CD4-positive, alpha-beta T cell treated with Interferon gamma for 1 hour (primary cell): ENCODE data around the gene MLPH.

Experiments
- DNase-seq: peaks from one replicate; pipeline ENCODE4 v3.0.0-alpha.2; 2020

MLPH gene

GRCh38 chr2:237527233-237527632 is 40.2 kb downstream of the MLPH start:
- no peak for DNase-seq

GRCh38 chr2:237527766-237528165 is 40.7 kb downstream of the MLPH start:
- no peak for DNase-seq

- no peak for DNase-seq
These were observed 42.7 kb downstream of the MLPH start for GRCh38 chr2:237529452-237530402.

DNA sequence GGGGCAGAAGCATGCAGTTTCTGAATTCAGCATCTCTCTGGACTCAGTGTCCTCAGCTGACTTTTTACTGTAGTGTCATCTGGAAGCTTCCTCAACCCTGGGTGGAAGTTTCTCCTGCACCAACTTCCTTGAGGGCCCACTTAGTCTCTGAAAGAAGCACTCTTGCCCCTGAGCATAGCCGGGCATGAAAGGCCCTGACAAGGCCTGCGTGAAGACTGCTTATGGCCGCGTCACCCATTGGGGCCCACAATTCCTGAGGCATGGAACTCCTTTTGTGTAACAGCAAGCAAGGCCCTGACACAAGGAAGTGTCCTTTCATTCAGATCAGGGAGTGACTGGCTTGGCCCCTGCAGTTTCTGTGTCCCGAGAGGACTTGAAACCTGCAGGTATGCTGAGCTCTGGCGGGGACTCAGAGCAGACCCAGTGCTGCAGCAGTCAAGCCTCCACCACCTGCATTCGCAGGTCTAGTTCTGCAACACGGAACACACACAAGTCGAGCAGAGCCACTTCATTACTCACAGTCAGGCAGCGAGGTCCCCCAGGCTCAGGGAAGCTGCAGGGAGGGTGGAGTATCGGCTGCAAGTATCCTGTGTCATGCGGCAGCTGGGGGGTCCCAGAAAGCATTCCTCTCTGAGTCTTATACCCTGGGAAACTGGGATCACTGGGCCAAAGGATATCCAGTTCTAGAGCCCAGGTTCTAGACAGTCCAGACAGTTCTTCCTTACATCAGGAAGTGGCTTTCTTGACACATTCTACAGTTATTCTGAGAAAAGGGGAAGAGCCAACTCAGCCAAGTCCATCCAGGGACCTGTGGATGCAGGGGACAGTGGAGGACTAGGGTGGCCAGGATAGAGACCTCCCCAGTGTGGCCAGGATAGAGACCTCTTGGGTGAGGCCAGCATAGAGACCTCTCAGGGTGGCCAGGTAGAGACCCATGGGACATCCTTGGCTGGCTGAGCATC is 43.7 kb downstream of the MLPH start:
- DNase-seq, result no peak

GRCh38 chr2:237532160-237532559 is 45.1 kb downstream of the MLPH start:
- no peak for DNase-seq

GRCh38 chr2:237533668-237534161 is 46.7 kb downstream of the MLPH start:
- DNase-seq, result no peak

GRCh38 chr2:237534380-237534779 is 47.3 kb downstream of the MLPH start:
- DNase-seq, result no peak

DNA sequence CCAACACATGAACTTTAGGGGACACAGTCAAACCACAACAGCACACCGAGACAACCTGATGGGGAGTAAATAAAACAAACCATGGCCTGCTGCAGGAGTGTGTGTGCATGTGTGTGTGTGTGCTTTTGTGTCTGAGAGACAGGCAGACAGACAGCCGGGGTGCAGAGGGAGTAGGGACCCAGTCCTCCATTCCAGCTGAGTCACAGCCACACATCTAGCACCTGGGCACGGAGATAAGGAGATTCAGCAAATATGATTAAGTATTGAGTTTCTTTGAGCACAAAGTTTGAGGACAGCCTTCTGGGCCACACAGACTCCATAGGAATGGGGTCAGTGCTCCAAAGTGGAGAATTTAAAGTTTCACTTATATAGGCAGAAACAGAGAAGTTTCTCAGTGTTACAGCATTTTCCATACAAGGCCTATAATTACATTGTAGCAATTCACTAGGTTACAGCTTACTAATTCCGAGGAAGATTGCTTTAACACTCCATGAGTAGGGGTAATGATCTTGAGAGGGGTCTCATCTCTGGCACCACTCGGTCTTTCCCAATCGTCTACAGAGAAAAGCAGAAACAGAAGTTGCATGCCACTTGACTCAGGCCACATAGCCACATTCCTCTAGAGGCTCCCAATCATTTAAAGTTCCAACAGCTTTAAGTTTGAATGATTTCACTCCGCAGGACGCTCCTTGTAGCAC is 48.5 kb downstream of the MLPH start:
- no peak for DNase-seq

DNA sequence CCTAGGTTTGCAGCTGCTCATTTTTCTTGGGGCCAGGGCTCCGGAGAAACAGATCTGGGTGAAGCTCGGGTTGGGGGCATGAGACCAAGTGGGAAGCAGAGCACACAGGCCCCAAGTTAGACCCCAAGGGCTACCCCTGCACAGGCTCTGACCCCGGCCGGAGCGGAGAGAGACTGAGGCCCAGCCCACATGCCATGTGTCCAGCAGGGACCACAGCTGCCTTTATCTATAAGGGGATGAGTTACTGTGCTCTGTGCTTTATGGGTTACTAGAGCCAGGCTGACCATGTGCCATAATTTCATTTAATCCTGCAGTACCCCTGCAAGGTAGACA is 49.0 kb downstream of the MLPH start:
- DNase-seq, result no peak

DNA sequence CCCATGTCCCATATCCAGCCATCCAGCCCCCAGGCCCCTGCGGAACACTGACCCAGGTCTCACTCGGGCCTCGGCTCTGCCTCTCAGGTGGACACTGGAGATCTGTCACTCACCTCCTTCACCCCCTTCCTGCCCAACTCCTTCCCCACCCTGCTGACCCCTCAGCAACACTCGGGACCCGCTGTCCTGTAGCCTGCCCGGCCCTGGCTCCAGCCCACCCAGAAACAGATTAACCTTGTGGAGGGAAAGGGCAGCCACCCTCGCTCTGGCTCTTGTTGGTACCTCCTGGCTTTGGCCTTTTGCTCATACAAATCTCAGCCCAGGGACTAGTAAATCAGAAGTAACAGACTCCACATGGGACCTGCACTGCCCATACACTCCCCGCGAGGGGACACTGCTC is 49.6 kb downstream of the MLPH start:
- no peak for DNase-seq

DNA sequence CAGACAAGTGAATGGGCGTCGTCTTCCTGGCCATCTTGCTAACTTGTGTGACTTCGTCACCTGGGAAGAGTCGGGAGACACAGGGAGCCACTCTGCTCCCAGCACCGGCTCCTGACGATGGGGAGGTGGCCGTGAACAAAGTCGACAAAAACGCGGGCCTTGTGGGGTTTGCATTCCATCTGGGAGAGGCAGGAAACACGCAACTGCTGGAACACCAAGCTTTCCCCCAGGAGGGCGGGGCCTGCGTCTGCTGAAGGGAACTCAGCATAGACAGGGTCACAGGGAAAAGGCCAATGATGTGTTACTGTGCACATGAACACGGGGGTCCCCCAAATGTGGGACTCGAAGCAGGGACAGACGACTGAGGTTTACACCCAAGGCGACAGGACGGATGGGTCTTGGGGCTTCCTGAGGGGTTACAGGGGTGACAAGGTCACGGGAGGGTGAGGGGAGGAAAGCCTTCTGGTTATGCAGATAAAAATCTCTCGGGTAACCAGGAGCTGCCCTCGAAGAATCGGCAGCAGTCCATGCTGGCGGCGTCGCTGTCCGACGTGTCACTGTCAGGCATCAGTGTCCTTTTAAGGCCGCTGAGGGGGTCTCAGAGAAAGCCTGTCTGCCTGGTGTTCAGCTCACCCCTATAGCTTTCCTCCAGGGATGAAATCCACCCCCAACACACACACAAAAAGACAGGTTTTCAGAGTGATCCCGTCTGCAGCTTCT is 51.1 kb downstream of the MLPH start:
- DNase-seq, result no peak

DNA sequence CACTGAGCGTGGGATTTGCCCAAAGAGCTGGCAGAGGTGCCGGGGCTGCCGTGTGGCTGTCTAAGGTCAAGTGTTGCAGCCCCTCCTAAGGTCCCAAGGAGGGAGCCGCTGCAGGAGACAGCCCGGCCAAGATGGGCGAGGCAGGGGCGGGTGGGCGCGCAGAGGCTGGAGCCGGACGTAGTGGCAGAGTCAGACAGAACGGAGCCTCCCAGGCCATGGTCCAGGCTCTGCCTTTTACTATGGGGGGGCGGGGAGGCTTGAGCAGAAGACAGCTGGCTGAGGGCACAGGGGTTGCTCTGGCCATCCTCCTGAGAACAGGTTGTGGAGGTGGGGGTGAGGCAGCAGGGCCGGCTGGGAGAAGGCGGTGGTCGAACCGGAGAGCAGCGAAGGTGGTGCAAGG is 51.9 kb downstream of the MLPH start:
- DNase-seq, result no peak

DNA sequence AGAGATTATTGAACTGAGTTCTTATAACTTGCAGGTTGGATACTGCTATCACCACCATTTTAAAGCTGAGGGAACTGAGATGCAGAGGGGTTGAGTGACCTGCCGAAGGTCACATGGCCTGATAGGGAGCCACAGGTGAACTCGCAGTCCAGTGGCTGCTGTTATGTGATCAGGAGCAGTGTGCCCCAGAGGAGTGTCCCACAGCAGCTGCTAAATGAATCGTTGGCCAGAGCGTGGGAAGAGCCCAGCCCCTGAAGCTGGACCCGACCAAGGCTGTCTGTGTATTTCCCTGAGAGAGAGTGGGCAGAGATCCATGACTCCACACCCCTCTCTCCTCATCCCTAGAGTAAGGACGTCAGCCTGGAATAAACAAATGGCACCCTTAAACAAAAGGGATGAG is 52.6 kb downstream of the MLPH start:
- DNase-seq, result no peak

DNA sequence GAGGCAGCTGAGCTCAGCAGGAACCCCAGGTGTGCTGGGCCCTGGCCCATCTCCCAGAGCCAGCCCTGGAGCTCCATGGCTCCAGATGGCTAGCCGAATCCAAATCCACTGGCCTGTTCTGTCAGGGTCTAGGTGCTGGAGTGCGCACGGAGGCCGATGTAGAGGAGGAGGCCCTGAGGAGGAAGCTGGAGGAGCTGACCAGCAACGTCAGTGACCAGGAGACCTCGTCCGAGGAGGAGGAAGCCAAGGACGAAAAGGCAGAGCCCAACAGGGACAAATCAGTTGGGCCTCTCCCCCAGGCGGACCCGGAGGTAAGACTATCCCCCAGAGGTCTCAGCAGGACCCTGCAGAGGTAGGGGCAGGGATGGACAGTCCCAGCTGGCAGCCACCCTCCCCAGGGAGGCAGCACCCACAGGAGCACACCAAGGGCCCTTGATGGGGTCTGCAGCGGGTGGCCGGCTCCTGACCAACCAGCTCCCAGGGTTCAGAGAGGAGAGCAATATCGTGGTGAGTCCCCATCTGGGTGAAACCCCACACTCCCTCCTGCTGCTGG is 53.2 kb downstream of the MLPH start:
- no peak for DNase-seq

GRCh38 chr2:237540823-237541222 is 53.8 kb downstream of the MLPH start:
- no peak for DNase-seq

- no peak for DNase-seq
These were observed 54.2 kb downstream of the MLPH start for GRCh38 chr2:237541243-237541642.

DNA sequence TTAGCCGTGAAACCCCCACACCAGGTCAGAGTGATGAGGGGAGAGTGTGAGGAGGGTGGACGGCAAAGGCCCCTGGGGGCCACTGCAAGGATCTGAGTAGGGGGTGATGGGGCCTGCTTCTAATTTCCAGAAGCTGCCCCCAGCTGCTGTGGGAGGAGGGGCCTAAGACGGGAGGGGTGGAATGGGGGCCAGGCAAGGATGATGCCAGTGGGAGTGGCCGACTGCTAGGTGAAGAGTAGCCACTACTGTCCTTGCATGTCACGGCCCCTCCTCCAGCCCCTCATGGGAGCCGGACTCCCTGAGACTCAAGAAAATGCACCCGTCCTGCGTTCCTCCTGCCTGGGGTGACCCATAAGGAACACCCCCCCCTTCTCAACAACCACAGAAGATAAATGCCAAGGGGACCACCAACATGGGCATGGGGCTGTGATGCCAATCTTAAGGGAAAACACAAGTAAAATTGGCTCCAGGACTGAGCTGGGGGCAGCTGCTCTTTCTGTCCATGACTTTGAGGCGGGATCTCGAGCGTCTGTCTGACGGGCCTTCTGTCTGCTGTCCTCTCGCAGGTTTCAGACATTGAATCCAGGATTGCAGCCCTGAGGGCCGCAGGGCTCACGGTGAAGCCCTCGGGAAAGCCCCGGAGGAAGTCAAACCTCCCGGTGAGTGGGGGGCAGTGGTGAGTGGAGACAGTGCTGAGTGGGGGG is 55.1 kb downstream of the MLPH start:
- no peak for DNase-seq

DNA sequence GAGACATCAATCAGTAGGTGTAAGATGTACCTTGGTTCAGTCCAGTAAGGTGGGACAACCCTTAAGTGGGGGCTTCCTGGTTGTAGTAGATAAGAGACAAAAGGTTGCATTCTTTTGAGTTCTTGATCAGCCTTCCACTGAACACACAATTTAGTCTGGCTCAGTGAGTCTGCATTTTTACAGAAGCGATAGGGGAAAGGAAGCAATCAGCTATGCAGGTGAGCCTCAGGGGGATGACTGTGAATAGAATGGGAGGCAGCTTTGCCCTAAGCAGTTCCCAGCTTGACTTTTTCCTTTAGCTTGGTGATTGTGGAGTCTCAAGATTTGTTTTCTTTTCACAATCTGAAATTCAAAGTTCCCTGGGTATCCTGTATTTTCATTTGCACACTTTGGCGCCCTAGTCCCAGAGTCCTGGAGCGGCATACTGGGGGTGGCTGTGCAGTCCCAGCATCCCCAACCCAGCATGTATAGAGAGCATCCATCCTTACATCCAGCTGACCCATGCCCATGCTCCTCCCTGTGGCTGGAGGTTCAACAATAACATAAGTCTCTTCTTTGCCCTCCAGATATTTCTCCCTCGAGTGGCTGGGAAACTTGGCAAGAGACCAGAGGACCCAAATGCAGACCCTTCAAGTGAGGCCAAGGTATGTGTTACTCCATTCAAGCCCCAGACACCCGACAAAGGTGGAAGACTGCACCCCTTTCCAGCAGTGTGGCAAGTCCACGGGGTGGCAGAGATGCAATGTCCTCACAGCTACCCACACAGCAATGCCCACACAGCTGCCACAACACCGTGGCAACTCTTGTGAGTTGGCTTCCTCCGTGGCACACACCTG is 59.2 kb downstream of the MLPH start:
- no peak for DNase-seq

DNA sequence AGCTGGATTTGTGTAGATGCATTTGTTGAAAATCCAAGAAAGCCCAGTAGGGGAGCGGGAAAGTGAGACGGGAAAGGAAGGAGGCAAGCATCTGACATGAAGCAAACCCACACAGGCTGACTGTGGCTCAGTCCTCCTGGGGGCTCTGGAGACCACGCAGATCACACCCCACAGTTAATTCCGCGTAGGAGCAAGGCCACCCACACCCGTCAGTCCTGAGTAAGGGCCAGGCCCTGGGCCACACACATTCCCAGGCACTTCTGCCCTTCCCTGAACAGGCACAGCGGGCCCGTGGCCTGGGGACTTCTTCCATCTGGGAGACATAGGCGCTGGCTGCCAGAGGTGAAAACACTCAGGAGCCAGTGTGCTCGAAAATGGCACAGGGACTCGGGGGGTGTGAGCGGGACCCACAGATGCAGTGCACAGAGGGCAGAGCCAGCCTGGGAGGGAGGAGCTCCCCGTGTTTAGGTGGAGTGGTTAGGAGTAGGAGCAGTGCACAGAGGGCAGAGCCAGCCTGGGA is 59.9 kb downstream of the MLPH start:
- DNase-seq, result no peak

DNA sequence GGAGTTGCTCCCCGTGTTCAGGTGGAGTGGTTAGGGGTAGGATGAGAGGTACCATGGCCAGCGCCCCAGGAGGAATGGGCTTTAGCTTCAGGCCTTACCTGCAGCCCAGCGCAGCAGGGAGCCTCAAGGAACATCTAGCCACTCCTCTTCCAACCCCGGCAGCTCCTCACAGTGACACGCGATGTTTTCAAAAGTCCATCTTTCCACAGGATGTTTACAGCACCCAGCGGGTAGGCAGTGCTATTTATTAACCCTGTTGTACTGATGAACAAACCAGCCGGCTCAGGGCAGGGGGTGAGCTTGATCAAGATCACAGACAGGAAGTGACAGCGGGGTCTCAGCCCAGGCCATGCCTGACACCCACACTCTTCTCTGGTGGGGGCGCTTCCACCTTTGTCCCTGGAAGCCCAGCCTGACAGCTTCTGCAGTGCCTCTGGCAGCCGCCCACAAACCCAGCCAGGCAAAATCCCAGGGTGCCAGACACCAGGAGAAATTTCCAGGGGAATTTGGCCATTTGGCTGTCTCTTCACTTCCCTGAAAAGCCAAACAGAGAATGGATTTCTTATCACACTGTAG is 60.9 kb downstream of the MLPH start:
- DNase-seq, result no peak
